ENCODE measurements around the gene TENM4.

DNA sequence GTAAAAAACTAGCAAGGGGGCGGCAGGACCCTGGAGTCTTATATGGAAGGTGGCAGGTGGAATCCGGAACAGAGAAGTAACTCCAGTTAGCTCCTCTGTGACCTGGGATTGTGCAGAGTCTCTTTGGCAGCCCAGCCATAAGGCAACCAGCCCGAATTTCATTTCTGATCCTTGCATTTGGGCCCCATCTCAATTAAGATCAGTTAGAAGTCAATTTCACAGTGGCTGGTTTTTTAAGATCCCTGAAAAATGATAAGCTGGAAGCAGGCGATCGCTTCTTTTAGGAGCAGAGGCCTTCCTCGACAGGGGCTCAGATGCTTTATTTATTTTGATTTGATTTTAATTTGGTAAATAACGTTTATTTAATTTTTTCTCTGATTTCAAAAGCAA is 199.0 kb downstream of the TENM4 start:
- TF ChIP-seq POLR2A (IDR thresholded peaks at IDR 0.05) = no peak
- TF ChIP-seq, protein P1, sequence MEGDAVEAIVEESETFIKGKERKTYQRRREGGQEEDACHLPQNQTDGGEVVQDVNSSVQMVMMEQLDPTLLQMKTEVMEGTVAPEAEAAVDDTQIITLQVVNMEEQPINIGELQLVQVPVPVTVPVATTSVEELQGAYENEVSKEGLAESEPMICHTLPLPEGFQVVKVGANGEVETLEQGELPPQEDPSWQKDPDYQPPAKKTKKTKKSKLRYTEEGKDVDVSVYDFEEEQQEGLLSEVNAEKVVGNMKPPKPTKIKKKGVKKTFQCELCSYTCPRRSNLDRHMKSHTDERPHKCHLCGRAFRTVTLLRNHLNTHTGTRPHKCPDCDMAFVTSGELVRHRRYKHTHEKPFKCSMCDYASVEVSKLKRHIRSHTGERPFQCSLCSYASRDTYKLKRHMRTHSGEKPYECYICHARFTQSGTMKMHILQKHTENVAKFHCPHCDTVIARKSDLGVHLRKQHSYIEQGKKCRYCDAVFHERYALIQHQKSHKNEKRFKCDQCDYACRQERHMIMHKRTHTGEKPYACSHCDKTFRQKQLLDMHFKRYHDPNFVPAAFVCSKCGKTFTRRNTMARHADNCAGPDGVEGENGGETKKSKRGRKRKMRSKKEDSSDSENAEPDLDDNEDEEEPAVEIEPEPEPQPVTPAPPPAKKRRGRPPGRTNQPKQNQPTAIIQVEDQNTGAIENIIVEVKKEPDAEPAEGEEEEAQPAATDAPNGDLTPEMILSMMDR (IDR thresholded peaks at IDR 0.05) = no peak
